ENCODE data around the gene SHC3. TPM values are rescaled to one million over a fixed set of nuclear protein-coding genes. Genes with fewer than 3 reads are reported as not detected.

Gene SHC3
- total and polyA plus RNA-seq, 2 donors (not counting 3 experiments of a cell fraction or from before 2014, with no cell fraction given) = 1.0 to 2.0 TPM

- H3K27me3 ChIP-seq (ENCODE audit: control insufficient read depth in 2 of 2, insufficient read depth in 2 of 2, low read length in 2 of 2) = peaks cover 0 to 8% of the 10 kb centered on the region in 2 experiments
- BruUV-seq (replicated peaks) = no TSS peak
- ChIA-PET POLR2A (no interaction called here), CTCF (interaction anchor here (0.6 kb wide), 2 partner anchors 207 to 1024 kb away, joined by 3 read pairs; no protein-coding TSS in a partner anchor)
- TF ChIP-seq, protein P1, sequence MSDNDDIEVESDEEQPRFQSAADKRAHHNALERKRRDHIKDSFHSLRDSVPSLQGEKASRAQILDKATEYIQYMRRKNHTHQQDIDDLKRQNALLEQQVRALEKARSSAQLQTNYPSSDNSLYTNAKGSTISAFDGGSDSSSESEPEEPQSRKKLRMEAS (IDR thresholded peaks at IDR 0.05; ENCODE audit: insufficient read depth, insufficient read length) = no peak
- TF ChIP-seq POLR2A (IDR thresholded peaks at IDR 0.05; ENCODE audit: low read depth, low read length) = no peak
- no peak for TF ChIP-seq FOS (IDR thresholded peaks at IDR 0.05; ENCODE audit: borderline replicate concordance, insufficient read depth, low read length)
- TF ChIP-seq, protein P2, sequence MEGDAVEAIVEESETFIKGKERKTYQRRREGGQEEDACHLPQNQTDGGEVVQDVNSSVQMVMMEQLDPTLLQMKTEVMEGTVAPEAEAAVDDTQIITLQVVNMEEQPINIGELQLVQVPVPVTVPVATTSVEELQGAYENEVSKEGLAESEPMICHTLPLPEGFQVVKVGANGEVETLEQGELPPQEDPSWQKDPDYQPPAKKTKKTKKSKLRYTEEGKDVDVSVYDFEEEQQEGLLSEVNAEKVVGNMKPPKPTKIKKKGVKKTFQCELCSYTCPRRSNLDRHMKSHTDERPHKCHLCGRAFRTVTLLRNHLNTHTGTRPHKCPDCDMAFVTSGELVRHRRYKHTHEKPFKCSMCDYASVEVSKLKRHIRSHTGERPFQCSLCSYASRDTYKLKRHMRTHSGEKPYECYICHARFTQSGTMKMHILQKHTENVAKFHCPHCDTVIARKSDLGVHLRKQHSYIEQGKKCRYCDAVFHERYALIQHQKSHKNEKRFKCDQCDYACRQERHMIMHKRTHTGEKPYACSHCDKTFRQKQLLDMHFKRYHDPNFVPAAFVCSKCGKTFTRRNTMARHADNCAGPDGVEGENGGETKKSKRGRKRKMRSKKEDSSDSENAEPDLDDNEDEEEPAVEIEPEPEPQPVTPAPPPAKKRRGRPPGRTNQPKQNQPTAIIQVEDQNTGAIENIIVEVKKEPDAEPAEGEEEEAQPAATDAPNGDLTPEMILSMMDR (IDR thresholded peaks at IDR 0.05; ENCODE audit: extremely low read depth in 1 of 2, insufficient read depth in 1 of 2, low read depth in 1 of 2, low read length in 2 of 2) = no peak
- TF ChIP-seq JUN (IDR thresholded peaks at IDR 0.05; ENCODE audit: borderline replicate concordance, insufficient read depth, insufficient read length, low read depth) = no peak
- TF ChIP-seq GATA2 (IDR thresholded peaks at IDR 0.05; ENCODE audit: insufficient read depth, insufficient read length, low read depth, low read length) = no peak
- TF ChIP-seq EZH2 (IDR thresholded peaks at IDR 0.05; ENCODE audit: borderline replicate concordance, low read depth, low read length, severe bottlenecking) = no peak
- no peak for TF ChIP-seq MYC (IDR thresholded peaks at IDR 0.05; ENCODE audit: low read depth, low read length)
- TF ChIP-seq POLR2AphosphoS5 (IDR thresholded peaks at IDR 0.05; ENCODE audit: insufficient read depth, low read depth, low read length) = no peak
- DNase-seq (ENCODE audit: low read depth, low spot score) (peak; percentile 30), FAIRE-seq (no peak)
- no peak overlapping the region for H3K27ac ChIP-seq (ENCODE audit: insufficient read depth, low read depth, low read length)
- no peaks in the 10 kb centered on the region for H3K9me1 ChIP-seq (replicated peaks; ENCODE audit: control insufficient read depth, extremely low read depth, insufficient read depth, low read length)
- H3K36me3 ChIP-seq (ENCODE audit: control insufficient read depth in 2 of 2, extremely low read depth in 1 of 2, insufficient read depth in 2 of 2, low read length in 2 of 2) = no peaks in the 10 kb centered on the region
- no peak overlapping the region for H3K4me3 ChIP-seq (replicated peaks in 1 of 3; ENCODE audit: insufficient read depth in 1 of 3, low read depth in 1 of 3, low read length in 3 of 3)
- H2AFZ ChIP-seq (ENCODE audit: low read depth, low read length) = peak overlapping the region; percentile 44
- dilution Hi-C loops (cut with MboI; ENCODE audit: extremely low pct_ligation_motif_present, low sequenced_read_pairs) (no loop called here), intact Hi-C loops (cut with micrococcal nuclease) (no loop called here)
- H3K79me2 ChIP-seq (ENCODE audit: control insufficient read depth, insufficient read depth, low read length) = peaks cover 28% of the 10 kb centered on the region
- no peak overlapping the region for H3K4me2 ChIP-seq (ENCODE audit: insufficient read depth, low read length)
- no peaks in the 10 kb centered on the region for H4K20me1 ChIP-seq (replicated peaks; ENCODE audit: control insufficient read depth, extremely low read depth, insufficient read depth, low read length)
- H3K9ac ChIP-seq (replicated peaks; ENCODE audit: extremely low read depth, insufficient read depth, low read length) = no peak overlapping the region
- no peaks in the 10 kb centered on the region for H3K9me3 ChIP-seq (replicated peaks; ENCODE audit: control insufficient read depth, insufficient read depth, low read length)
- peaks cover 25% of the 10 kb centered on the region for H3K4me1 ChIP-seq (ENCODE audit: control insufficient read depth, extremely low read depth, insufficient read depth, low read length)
Observed at GRCh38 chr9:88988796-88989641, 189.6 kb downstream of the SHC3 start.
